Measurements from ENCODE around the gene BMPR1A. TPM values are rescaled to one million over a fixed set of nuclear protein-coding genes. Genes with fewer than 3 reads are reported as not detected.

The BMPR1A gene
- total RNA-seq, 1 donor from 2014 or later, result 74.2 TPM

DNA sequence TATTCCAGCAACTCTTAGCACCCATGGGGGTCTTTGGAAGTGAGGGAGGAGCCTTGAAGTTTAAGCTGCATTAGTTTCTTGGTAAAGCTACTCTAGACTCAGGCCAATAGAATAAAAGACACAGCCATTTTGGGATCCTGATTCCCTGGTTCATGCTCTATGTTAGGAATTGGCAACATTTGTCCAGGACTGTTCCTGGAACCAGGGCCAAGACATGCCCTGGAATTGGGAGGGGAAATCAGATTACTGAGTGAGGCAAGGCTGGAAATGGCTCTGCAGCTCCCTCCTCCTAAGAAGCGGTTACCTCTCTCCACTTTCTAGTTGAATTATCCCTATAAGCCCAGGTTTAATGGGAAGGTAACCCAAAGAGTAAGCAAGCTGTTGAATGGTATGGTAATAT, 14.2 kb upstream of the BMPR1A start:
- H3K4me1 Mint-ChIP-seq (ENCODE audit: low read depth), result peaks cover 12% of the 10 kb centered on the region
- no peaks in the 10 kb centered on the region for H3K9me3 Mint-ChIP-seq (ENCODE audit: low read depth)
- H3K4me3 Mint-ChIP-seq (ENCODE audit: unreplicated experiment), result no peak overlapping the region
- TF ChIP-seq, protein P1, sequence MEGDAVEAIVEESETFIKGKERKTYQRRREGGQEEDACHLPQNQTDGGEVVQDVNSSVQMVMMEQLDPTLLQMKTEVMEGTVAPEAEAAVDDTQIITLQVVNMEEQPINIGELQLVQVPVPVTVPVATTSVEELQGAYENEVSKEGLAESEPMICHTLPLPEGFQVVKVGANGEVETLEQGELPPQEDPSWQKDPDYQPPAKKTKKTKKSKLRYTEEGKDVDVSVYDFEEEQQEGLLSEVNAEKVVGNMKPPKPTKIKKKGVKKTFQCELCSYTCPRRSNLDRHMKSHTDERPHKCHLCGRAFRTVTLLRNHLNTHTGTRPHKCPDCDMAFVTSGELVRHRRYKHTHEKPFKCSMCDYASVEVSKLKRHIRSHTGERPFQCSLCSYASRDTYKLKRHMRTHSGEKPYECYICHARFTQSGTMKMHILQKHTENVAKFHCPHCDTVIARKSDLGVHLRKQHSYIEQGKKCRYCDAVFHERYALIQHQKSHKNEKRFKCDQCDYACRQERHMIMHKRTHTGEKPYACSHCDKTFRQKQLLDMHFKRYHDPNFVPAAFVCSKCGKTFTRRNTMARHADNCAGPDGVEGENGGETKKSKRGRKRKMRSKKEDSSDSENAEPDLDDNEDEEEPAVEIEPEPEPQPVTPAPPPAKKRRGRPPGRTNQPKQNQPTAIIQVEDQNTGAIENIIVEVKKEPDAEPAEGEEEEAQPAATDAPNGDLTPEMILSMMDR (IDR thresholded peaks at IDR 0.05), result no peak
- no peak for DNase-seq (ENCODE audit: low spot score)
- no peak overlapping the region for H3K27ac Mint-ChIP-seq (ENCODE audit: unreplicated experiment)
- no peaks in the 10 kb centered on the region for H3K27me3 Mint-ChIP-seq (ENCODE audit: low read depth)
- H3K36me3 Mint-ChIP-seq (ENCODE audit: low read depth), result no peaks in the 10 kb centered on the region

DNA sequence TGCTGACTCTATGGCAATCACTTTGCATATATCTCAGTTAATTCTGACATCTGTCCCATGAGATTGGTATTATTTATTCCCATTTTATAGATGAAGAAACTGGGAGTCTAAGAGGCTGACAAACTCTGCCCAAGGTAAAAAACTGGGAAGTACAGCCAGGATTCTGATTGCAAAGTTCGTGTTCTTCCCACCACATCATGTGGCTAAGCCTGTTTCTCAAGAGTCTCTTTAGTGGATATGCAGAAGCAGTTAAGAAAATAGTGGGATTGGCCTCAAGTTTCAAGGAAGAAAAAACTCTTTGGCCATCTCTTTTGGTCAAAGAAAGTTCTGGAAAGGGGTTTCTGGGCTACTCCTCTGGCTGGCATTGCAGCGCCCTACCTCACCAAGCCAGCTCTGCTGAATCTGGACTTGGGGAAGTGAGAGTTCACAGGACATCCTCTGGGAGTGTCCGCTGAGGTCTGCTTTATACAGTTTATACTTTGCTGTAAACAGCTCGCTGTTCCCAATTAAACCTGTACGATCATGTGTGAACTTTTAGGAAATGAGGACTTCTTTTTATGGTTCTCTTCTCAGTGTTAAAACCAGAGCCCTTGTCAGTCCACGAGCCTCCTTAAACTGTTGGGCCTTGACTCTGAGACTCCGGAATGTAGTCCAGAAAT, 12.2 kb upstream of the BMPR1A start:
- Mint-ChIP-seq H3K9me3 (ENCODE audit: low read depth) (no peaks in the 10 kb centered on the region), H3K4me3 (ENCODE audit: unreplicated experiment) (no peak overlapping the region), H3K27ac (ENCODE audit: unreplicated experiment) (peak overlapping the region; percentile 27), H3K36me3 (ENCODE audit: low read depth) (no peaks in the 10 kb centered on the region), H3K4me1 (ENCODE audit: low read depth) (peaks cover 17% of the 10 kb centered on the region), H3K27me3 (ENCODE audit: low read depth) (no peaks in the 10 kb centered on the region)
- no peak for DNase-seq (ENCODE audit: low spot score)
- TF ChIP-seq, protein P1 (IDR thresholded peaks at IDR 0.05), result no peak

DNA sequence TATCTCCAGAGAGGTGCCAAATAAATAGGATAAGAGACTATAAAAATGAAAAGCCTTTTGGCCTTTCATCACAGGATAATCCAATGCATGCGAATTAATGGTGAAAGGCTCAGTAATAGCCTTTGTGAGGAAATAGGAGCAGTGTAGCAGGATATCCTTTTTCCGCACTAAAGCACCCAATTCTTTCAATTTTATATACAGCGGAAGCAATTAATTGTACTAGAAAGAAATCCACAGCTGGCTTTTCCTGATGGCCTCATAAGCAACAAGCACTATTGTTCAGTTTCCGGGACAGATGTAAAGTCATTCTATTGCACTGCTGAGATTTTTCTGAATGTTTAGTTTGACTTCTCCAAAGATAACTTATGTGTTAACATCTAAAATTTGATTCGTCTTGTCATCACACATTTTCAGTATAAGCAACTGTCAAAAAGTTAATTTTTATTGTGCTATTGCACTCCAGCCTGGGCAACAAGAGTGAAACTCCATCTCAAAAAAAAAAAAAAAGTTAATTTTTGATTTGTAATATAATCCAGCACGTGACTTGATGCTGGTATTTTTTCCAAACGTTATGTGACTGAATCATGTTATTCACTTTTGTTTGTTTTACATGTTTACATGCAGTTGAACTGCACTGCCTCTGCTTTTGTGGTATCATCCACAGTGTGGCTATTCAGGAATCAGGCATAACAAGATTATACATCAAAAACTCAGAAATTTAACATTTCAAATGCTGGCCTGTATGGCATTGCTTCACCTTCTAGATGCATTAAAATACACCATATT, 8.4 kb upstream of the BMPR1A start:
- no peak overlapping the region for H3K4me3 Mint-ChIP-seq (ENCODE audit: unreplicated experiment)
- TF ChIP-seq, protein P1 (IDR thresholded peaks at IDR 0.05), result no peak
- no peaks in the 10 kb centered on the region for H3K9me3 Mint-ChIP-seq (ENCODE audit: low read depth)
- no peak overlapping the region for H3K27ac Mint-ChIP-seq (ENCODE audit: unreplicated experiment)
- H3K36me3 Mint-ChIP-seq (ENCODE audit: low read depth), result no peaks in the 10 kb centered on the region
- DNase-seq (ENCODE audit: low spot score), result no peak
- peaks cover 21% of the 10 kb centered on the region for H3K4me1 Mint-ChIP-seq (ENCODE audit: low read depth)
- H3K27me3 Mint-ChIP-seq (ENCODE audit: low read depth), result no peaks in the 10 kb centered on the region

DNA sequence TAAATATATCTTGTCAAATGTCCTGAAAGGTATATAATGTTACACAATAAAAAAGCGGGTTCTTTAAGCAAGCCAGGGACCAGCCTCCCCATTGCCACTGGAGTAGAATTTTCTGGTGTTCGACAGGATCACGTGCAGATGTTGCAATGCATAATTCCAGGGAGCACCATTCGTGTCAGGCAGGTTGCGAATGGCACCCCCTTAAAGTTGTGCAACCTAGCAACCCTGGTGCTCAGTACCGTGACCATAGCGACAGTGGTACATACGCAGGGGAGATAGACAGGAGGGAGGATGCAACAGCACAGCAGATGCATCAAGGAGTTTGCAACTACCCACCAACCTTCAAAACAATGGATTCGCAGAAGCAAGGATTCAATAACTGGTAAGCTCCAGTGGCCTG, 6.6 kb upstream of the BMPR1A start:
- Mint-ChIP-seq H3K36me3 (ENCODE audit: low read depth) (no peaks in the 10 kb centered on the region), H3K9me3 (ENCODE audit: low read depth) (no peaks in the 10 kb centered on the region), H3K4me1 (ENCODE audit: low read depth) (peaks cover 23% of the 10 kb centered on the region), H3K4me3 (ENCODE audit: unreplicated experiment) (no peak overlapping the region), H3K27ac (ENCODE audit: unreplicated experiment) (no peak overlapping the region), H3K27me3 (ENCODE audit: low read depth) (no peaks in the 10 kb centered on the region)
- TF ChIP-seq, protein P1 (IDR thresholded peaks at IDR 0.05), result no peak
- DNase-seq (ENCODE audit: low spot score), result no peak

- TF ChIP-seq, protein P1 (IDR thresholded peaks at IDR 0.05), result no peak
- Mint-ChIP-seq H3K27me3 (ENCODE audit: low read depth) (no peaks in the 10 kb centered on the region), H3K4me1 (ENCODE audit: low read depth) (peaks cover 29% of the 10 kb centered on the region), H3K9me3 (ENCODE audit: low read depth) (no peaks in the 10 kb centered on the region), H3K4me3 (ENCODE audit: unreplicated experiment) (no peak overlapping the region), H3K36me3 (ENCODE audit: low read depth) (no peaks in the 10 kb centered on the region), H3K27ac (ENCODE audit: unreplicated experiment) (no peak overlapping the region)
- DNase-seq (ENCODE audit: low spot score), result no peak
Measured at GRCh38 chr10:86751477-86751876, 4.9 kb upstream of the BMPR1A start.

Measured in chondrocyte (in vitro differentiated cells).